GM12864 (cell line): ENCODE data around the gene PARL.
A peak's percentile ranks its signal among the peaks of the same experiment; 100 is the strongest.

ENCODE experiments used
- DNase-seq: peaks from one replicate; pipeline ENCODE4 v3.0.0-alpha.2; 2011; ENCODE audit warnings: low read depth
- H3K4me3 ChIP-seq: 2 replicates; pipeline ENCODE4 v1.5.1; 2011; ENCODE audit warnings: mild to moderate bottlenecking, low read depth, low read length, control low read depth
- CTCF ChIP-seq: IDR thresholded peaks from 2 replicates; pipeline ENCODE4 v1.5.1; 2011; ENCODE audit warnings: low read depth, mild to moderate bottlenecking, moderate library complexity, low read length, control low read depth, inconsistent platforms; ENCODE audit errors: missing control alignments

Gene PARL

GRCh38 chr3:183826448-183827250 lies 58.0 kb downstream of the PARL start:
- no peak for TF ChIP-seq CTCF
- no peak overlapping the region for H3K4me3 ChIP-seq
- no peak for DNase-seq

GRCh38 chr3:183825456-183826161 lies 59.1 kb downstream of the PARL start, which contains the start of gene MAP6D1:
TSS of gene MAP6D1 (minus strand) at chr3:183825577. CDS start at chr3:183825547, 30 bp downstream.
- peak; percentile 37 for TF ChIP-seq CTCF
- no peak for DNase-seq

GRCh38 chr3:183824761-183825455 lies 59.8 kb downstream of the PARL start:
- no peak for TF ChIP-seq CTCF
- peak overlapping the region; percentile 62 for H3K4me3 ChIP-seq
- no peak for DNase-seq

More at GRCh38 chr3:183825456-183826161, 59.1 kb downstream of the PARL start, which contains the start of gene MAP6D1:
- H3K4me3 ChIP-seq, result peak within 1 kb of the TSS; percentile 62

GRCh38 chr3:183823963-183824362 lies 60.7 kb downstream of the PARL start:
- TF ChIP-seq CTCF, result no peak
- no peak for DNase-seq
- no peak overlapping the region for H3K4me3 ChIP-seq

GRCh38 chr3:183822631-183823030 lies 62.0 kb downstream of the PARL start:
- TF ChIP-seq CTCF, result no peak
- H3K4me3 ChIP-seq, result no peak overlapping the region
- no peak for DNase-seq

GRCh38 chr3:183819831-183820230 lies 64.8 kb downstream of the PARL start:
- no peak for TF ChIP-seq CTCF
- no peak for DNase-seq
- H3K4me3 ChIP-seq, result no peak overlapping the region
